Activated T-helper 1 cell treated with anti-CD3 and anti-CD28 coated beads, Interleukin-2, amount 50 U/mL, for 16 hours (primary cell): ENCODE measurements around the gene WFDC8.
"Not testable (repeated sequence)": the region's sequence is repeated elsewhere in the genome, so short reads cannot be mapped to it uniquely, and the experiment has no call there.

Source experiments
- DNase-seq, 2 donors: peaks; one replicate each; pipeline ENCODE4 v3.0.0-alpha.2; 2020; ENCODE audit warnings: low read depth in 1 of 2, low spot score in 1 of 2

WFDC8 gene

GRCh38 chr20:45579184-45579583 lies at the start of gene WFDC8:
WFDC8 (minus strand) TSS chr20:45579284; CDS start chr20:45579247, 37 bp downstream.
- DNase-seq = no peak

GRCh38 chr20:45626540-45626939 lies 47.5 kb upstream of the WFDC8 start:
- DNase-seq = no peak

- no peak for DNase-seq
Observed at GRCh38 chr20:45621593-45621992, 42.5 kb upstream of the WFDC8 start.

- no peak for DNase-seq
Observed at GRCh38 chr20:45617591-45617990, 38.5 kb upstream of the WFDC8 start.

- DNase-seq = no peak
Observed at GRCh38 chr20:45612314-45612713, 33.2 kb upstream of the WFDC8 start.

GRCh38 chr20:45611054-45611453 lies 32.0 kb upstream of the WFDC8 start:
- no peak for DNase-seq

GRCh38 chr20:45607810-45608209 lies 28.7 kb upstream of the WFDC8 start:
- no peak for DNase-seq

GRCh38 chr20:45595235-45595634 lies 16.2 kb upstream of the WFDC8 start:
- DNase-seq = no peak

- DNase-seq = no peak
Observed at GRCh38 chr20:45593498-45593897, 14.4 kb upstream of the WFDC8 start.

GRCh38 chr20:45592574-45593189 lies 13.6 kb upstream of the WFDC8 start:
- no peak for DNase-seq

- no peak for DNase-seq
Observed at GRCh38 chr20:45589725-45590124, 10.6 kb upstream of the WFDC8 start.

GRCh38 chr20:45588800-45589199 lies 9.7 kb upstream of the WFDC8 start:
- no peak for DNase-seq

GRCh38 chr20:45585986-45586385 lies 6.9 kb upstream of the WFDC8 start:
- DNase-seq = not testable (repeated sequence)

- DNase-seq = not testable (repeated sequence)
Observed at GRCh38 chr20:45584294-45584693, 5.2 kb upstream of the WFDC8 start.

GRCh38 chr20:45583502-45583901 lies 4.4 kb upstream of the WFDC8 start:
- no peak for DNase-seq

GRCh38 chr20:45581702-45582101 lies 2.6 kb upstream of the WFDC8 start:
- DNase-seq = no peak

GRCh38 chr20:45578231-45578630 lies 853 bp downstream of the WFDC8 start:
- DNase-seq = no peak

- DNase-seq = no peak
Observed at GRCh38 chr20:45576995-45577394, 2.1 kb downstream of the WFDC8 start.

GRCh38 chr20:45575931-45576330 lies 3.2 kb downstream of the WFDC8 start:
- DNase-seq = no peak

- DNase-seq = not testable (repeated sequence)
Observed at GRCh38 chr20:45569650-45570049, 9.4 kb downstream of the WFDC8 start.

- DNase-seq = no peak
Observed at GRCh38 chr20:45564760-45565276, 14.3 kb downstream of the WFDC8 start.

- no peak for DNase-seq
Observed at GRCh38 chr20:45555198-45555597, 23.9 kb downstream of the WFDC8 start.

GRCh38 chr20:45552456-45552855 lies 26.6 kb downstream of the WFDC8 start:
- DNase-seq = no peak
